ENCODE measurements around the gene TBCD.

The TBCD gene

DNA sequence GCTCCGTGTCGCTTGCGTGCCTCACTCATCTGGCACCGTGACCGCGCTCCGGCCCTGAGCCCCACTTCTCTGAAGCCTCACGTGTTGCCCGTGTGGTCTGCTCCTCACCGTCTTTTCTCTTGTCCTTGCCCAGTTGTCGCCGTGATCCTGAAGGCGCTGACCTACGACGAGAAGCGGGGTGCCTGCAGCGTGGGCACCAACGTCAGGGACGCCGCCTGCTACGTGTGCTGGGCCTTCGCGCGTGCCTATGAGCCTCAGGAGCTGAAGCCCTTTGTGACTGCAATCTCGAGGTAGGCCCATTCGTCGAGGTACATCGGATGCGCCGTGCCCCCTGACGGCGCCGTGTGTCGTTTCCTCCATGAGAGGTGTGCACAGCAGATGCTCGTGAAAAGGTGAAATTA is 118.2 kb downstream of the TBCD start:
- POLR2A ChIA-PET: interaction anchor here (1.3 kb wide), 1 partner anchor 32 kb away, joined by 3 read pairs; no protein-coding TSS in a partner anchor
- H3K4me3 ChIP-seq (ENCODE audit: low read depth, low read length): no peak overlapping the region
- no peaks in the 10 kb centered on the region for H3K9me3 ChIP-seq (ENCODE audit: control insufficient read depth, insufficient read depth, low read depth, low read length)
- no peak overlapping the region for H3K27ac ChIP-seq (ENCODE audit: extremely low read depth, low read depth, low read length)
- H3K4me1 ChIP-seq (ENCODE audit: control insufficient read depth, insufficient read depth, low read length): no peaks in the 10 kb centered on the region
- TF ChIP-seq ZNF785 (tag by site-specific recombination; IDR thresholded peaks at IDR 0.05) (no peak), ZNF560 (tag by site-specific recombination; IDR thresholded peaks at IDR 0.05; ENCODE audit: borderline replicate concordance) (no peak), YY2 (tag by site-specific recombination; IDR thresholded peaks at IDR 0.05) (no peak), ZNF10 (tag by site-specific recombination; IDR thresholded peaks at IDR 0.05) (no peak)
- peaks cover 0 to 34% of the 10 kb centered on the region in 2 experiments; a peak in 1 of 3 replicates for H3K36me3 ChIP-seq (ENCODE audit: control insufficient read depth in 2 of 2, insufficient read depth in 1 of 2, low read length in 2 of 2)
- CTCF ChIA-PET: interaction anchor here (1.1 to 1.9 kb wide), 2 partner anchors 9 to 15 kb away, joined by 3 to 4 read pairs; no protein-coding TSS in a partner anchor

DNA sequence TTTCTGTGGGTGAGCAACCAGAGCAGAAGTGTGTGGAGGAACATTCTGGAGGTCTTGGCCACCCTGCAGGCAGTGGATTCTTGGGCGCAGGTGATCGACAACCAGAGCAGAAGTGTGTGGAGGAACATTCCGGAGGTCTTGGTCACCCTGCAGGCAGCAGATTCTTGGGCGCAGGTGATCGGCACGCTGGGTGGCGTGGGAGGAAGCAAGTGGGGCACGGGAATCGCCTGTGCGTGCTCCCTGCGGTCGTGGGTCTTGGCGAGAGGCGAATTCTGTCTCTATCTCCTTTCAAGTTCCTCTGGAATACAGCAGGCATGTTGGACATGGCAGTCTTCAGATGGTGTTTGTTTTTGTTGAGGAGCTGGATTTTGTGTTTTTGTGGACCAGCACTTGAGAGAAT is 118.7 kb downstream of the TBCD start:
- ChIA-PET POLR2A (no interaction called here), CTCF (interaction anchor here (1.9 kb wide), 1 partner anchor 15 kb away, joined by 4 read pairs; no protein-coding TSS in a partner anchor)
- H3K27ac ChIP-seq (ENCODE audit: extremely low read depth, low read depth, low read length): no peak overlapping the region

DNA sequence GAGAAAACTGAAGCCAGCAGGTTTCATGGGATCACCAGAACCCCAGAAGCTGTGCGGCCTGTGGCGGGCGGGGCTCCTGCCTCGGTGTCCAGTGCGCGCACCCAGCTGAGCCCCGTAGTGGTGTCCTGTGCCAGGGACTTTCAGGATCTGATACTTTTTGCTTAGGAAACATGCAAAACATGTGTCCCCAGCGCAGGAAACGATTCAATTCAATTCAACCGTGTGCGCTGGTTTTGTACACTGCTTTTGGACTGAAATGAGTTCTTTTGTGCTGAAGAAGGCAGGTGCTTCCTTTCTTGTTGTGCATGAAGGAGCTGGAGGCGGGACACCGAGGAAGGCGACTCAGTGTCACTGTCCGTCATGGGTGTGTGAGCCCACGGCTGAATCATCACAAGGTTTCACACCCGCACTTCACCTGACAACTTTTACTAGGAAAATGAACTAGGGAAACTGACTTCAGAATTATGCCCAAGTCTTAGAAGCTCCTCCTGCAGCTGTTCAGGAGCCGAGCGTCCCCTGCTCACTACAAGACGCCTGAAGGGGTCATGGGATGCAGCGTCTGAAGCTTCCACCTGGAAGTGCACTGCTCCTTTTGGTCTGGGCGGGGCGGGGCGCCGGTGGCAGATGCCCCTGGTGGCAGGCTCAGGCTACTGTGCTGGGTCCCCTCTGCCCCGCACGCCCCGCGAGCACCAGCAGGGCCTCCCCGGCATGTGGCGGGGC is 119.4 kb downstream of the TBCD start:
- POLR2A ChIA-PET: no interaction called here
- Histone ChIP-seq H3K27ac (ENCODE audit: extremely low read depth, low read depth, low read length) (no peak overlapping the region), H3K36me3 (ENCODE audit: control insufficient read depth in 2 of 2, insufficient read depth in 1 of 2, low read length in 2 of 2) (peaks cover 0 to 34% of the 10 kb centered on the region in 2 experiments; a peak in 1 of 3 replicates), H3K4me3 (ENCODE audit: low read depth, low read length) (no peak overlapping the region), H3K9me3 (ENCODE audit: control insufficient read depth, insufficient read depth, low read depth, low read length) (no peaks in the 10 kb centered on the region), H3K4me1 (ENCODE audit: control insufficient read depth, insufficient read depth, low read length) (no peaks in the 10 kb centered on the region)
- CTCF ChIA-PET: interaction anchor here (0.7 kb wide), 1 partner anchor 10 kb away, joined by 4 read pairs; no protein-coding TSS in a partner anchor
- TF ChIP-seq ZNF394 (tag by site-specific recombination; IDR thresholded peaks at IDR 0.05; ENCODE audit: borderline replicate concordance) (no peak), ZNF560 (tag by site-specific recombination; IDR thresholded peaks at IDR 0.05; ENCODE audit: borderline replicate concordance) (no peak), ZNF2 (tag by site-specific recombination; IDR thresholded peaks at IDR 0.05) (no peak), ZNF529 (tag by site-specific recombination; IDR thresholded peaks at IDR 0.05; ENCODE audit: insufficient replicate concordance) (no peak), ZNF221 (tag by site-specific recombination; IDR thresholded peaks at IDR 0.05; ENCODE audit: borderline replicate concordance) (no peak)
- TF ChIP-seq, protein P1, sequence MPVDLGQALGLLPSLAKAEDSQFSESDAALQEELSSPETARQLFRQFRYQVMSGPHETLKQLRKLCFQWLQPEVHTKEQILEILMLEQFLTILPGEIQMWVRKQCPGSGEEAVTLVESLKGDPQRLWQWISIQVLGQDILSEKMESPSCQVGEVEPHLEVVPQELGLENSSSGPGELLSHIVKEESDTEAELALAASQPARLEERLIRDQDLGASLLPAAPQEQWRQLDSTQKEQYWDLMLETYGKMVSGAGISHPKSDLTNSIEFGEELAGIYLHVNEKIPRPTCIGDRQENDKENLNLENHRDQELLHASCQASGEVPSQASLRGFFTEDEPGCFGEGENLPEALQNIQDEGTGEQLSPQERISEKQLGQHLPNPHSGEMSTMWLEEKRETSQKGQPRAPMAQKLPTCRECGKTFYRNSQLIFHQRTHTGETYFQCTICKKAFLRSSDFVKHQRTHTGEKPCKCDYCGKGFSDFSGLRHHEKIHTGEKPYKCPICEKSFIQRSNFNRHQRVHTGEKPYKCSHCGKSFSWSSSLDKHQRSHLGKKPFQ (tag by site-specific recombination; IDR thresholded peaks at IDR 0.05): no peak
- TF ChIP-seq, protein P2, sequence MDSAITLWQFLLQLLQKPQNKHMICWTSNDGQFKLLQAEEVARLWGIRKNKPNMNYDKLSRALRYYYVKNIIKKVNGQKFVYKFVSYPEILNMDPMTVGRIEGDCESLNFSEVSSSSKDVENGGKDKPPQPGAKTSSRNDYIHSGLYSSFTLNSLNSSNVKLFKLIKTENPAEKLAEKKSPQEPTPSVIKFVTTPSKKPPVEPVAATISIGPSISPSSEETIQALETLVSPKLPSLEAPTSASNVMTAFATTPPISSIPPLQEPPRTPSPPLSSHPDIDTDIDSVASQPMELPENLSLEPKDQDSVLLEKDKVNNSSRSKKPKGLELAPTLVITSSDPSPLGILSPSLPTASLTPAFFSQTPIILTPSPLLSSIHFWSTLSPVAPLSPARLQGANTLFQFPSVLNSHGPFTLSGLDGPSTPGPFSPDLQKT (IDR thresholded peaks at IDR 0.05; ENCODE audit: borderline replicate concordance, low read depth, low read length): no peak
- TF ChIP-seq, protein P3, sequence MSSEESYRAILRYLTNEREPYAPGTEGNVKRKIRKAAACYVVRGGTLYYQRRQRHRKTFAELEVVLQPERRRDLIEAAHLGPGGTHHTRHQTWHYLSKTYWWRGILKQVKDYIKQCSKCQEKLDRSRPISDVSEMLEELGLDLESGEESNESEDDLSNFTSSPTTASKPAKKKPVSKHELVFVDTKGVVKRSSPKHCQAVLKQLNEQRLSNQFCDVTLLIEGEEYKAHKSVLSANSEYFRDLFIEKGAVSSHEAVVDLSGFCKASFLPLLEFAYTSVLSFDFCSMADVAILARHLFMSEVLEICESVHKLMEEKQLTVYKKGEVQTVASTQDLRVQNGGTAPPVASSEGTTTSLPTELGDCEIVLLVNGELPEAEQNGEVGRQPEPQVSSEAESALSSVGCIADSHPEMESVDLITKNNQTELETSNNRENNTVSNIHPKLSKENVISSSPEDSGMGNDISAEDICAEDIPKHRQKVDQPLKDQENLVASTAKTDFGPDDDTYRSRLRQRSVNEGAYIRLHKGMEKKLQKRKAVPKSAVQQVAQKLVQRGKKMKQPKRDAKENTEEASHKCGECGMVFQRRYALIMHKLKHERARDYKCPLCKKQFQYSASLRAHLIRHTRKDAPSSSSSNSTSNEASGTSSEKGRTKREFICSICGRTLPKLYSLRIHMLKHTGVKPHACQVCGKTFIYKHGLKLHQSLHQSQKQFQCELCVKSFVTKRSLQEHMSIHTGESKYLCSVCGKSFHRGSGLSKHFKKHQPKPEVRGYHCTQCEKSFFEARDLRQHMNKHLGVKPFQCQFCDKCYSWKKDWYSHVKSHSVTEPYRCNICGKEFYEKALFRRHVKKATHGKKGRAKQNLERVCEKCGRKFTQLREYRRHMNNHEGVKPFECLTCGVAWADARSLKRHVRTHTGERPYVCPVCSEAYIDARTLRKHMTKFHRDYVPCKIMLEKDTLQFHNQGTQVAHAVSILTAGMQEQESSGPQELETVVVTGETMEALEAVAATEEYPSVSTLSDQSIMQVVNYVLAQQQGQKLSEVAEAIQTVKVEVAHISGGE (tag by site-specific recombination; conservative IDR thresholded peaks at IDR 0.05; ENCODE audit: low read depth): no peak
- TF ChIP-seq, protein P4, sequence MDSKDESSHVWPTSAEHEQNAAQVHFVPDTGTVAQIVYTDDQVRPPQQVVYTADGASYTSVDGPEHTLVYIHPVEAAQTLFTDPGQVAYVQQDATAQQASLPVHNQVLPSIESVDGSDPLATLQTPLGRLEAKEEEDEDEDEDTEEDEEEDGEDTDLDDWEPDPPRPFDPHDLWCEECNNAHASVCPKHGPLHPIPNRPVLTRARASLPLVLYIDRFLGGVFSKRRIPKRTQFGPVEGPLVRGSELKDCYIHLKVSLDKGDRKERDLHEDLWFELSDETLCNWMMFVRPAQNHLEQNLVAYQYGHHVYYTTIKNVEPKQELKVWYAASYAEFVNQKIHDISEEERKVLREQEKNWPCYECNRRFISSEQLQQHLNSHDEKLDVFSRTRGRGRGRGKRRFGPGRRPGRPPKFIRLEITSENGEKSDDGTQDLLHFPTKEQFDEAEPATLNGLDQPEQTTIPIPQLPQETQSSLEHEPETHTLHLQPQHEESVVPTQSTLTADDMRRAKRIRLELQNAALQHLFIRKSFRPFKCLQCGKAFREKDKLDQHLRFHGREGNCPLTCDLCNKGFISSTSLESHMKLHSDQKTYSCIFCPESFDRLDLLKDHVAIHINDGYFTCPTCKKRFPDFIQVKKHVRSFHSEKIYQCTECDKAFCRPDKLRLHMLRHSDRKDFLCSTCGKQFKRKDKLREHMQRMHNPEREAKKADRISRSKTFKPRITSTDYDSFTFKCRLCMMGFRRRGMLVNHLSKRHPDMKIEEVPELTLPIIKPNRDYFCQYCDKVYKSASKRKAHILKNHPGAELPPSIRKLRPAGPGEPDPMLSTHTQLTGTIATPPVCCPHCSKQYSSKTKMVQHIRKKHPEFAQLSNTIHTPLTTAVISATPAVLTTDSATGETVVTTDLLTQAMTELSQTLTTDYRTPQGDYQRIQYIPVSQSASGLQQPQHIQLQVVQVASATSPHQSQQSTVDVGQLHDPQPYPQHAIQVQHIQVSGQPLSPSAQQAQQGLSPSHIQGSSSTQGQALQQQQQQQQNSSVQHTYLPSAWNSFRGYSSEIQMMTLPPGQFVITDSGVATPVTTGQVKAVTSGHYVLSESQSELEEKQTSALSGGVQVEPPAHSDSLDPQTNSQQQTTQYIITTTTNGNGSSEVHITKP (tag by site-specific recombination; IDR thresholded peaks at IDR 0.05): no peak

More for the DNA sequence above, 118.7 kb downstream of the TBCD start:
- Histone ChIP-seq H3K9me3 (ENCODE audit: control insufficient read depth, insufficient read depth, low read depth, low read length) (no peaks in the 10 kb centered on the region), H3K4me1 (ENCODE audit: control insufficient read depth, insufficient read depth, low read length) (no peaks in the 10 kb centered on the region), H3K4me3 (ENCODE audit: low read depth, low read length) (no peak overlapping the region), H3K36me3 (ENCODE audit: control insufficient read depth in 2 of 2, insufficient read depth in 1 of 2, low read length in 2 of 2) (peaks cover 0 to 34% of the 10 kb centered on the region in 2 experiments; a peak in 1 of 3 replicates)
- TF ChIP-seq, protein P5, sequence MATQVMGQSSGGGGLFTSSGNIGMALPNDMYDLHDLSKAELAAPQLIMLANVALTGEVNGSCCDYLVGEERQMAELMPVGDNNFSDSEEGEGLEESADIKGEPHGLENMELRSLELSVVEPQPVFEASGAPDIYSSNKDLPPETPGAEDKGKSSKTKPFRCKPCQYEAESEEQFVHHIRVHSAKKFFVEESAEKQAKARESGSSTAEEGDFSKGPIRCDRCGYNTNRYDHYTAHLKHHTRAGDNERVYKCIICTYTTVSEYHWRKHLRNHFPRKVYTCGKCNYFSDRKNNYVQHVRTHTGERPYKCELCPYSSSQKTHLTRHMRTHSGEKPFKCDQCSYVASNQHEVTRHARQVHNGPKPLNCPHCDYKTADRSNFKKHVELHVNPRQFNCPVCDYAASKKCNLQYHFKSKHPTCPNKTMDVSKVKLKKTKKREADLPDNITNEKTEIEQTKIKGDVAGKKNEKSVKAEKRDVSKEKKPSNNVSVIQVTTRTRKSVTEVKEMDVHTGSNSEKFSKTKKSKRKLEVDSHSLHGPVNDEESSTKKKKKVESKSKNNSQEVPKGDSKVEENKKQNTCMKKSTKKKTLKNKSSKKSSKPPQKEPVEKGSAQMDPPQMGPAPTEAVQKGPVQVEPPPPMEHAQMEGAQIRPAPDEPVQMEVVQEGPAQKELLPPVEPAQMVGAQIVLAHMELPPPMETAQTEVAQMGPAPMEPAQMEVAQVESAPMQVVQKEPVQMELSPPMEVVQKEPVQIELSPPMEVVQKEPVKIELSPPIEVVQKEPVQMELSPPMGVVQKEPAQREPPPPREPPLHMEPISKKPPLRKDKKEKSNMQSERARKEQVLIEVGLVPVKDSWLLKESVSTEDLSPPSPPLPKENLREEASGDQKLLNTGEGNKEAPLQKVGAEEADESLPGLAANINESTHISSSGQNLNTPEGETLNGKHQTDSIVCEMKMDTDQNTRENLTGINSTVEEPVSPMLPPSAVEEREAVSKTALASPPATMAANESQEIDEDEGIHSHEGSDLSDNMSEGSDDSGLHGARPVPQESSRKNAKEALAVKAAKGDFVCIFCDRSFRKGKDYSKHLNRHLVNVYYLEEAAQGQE (tag by site-specific recombination; IDR thresholded peaks at IDR 0.05): no peak

All from HEK293 (cell line).